Measurements from ENCODE around the gene ASAH2B. TPM values are rescaled to one million over a fixed set of nuclear protein-coding genes. Genes with fewer than 3 reads are reported as not detected.
"Not testable (repeated sequence)": the region's sequence is repeated elsewhere in the genome, so short reads cannot be mapped to it uniquely, and the experiment has no call there.

The ASAH2B gene
- 1 to 10 TPM; 6.6 to 7.5 TPM for total RNA-seq
- long read RNA-seq, full-length matches to known transcripts: 5 of 20 reads
- long read RNA-seq, partial matches to known transcripts: 1 of 20 reads
- long read RNA-seq, other reads (novel, unspliced or antisense): 14 of 20 reads

DNA sequence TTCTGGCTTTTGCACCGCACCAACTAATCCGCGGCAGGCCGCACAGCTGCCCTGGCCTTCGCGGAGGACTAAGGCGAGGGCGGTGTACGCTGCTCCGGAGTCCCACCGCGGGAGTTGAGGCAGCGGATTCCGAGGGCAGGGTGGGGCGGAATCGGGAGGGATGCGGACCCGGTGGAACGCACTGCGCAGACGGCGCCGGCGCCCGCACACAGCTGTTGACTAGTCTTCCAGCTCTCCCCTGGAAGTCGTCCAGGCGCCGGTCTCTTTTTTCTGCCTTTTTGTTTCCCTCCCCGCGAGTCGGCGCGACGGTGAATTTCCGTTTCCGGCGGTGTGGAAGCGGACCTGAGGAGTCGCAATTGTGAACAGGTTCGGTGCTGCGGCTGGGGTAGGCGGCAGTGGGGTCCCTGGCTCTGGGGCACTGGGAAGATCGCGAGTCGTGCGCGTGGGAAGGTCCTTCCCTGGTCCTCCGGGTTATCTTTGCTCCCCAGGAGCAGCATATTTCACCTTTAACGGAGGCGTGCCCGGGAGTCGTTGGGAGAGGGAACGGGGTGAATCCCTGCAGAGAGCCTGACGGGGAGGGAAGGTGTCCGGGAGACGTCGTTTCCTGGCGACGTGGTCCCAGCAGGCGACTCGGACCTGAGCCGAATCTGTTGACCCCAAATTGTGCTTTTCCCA, at the start of gene ASAH2B:
Gene ASAH2B, plus strand, starts transcription at position 319 of the 675 bp plus-strand sequence. CDS start 5,195 bp downstream, outside the sequence.
- peak; percentile 90 for ATAC-seq
- intact Hi-C loops (cut with DNase I, micrococcal nuclease): no loop called here
- DNase-seq: peak; percentile 82 to 88

- DNase-seq; ATAC-seq; intact Hi-C loops (cut with DNase I, micrococcal nuclease): not testable (repeated sequence)
Observed at GRCh38 chr10:50697819-50698218, 41.9 kb upstream of the ASAH2B start.

GRCh38 chr10:50701947-50702346, 37.8 kb upstream of the ASAH2B start:
- ATAC-seq; DNase-seq; intact Hi-C loops (cut with DNase I, micrococcal nuclease): not testable (repeated sequence)

DNA sequence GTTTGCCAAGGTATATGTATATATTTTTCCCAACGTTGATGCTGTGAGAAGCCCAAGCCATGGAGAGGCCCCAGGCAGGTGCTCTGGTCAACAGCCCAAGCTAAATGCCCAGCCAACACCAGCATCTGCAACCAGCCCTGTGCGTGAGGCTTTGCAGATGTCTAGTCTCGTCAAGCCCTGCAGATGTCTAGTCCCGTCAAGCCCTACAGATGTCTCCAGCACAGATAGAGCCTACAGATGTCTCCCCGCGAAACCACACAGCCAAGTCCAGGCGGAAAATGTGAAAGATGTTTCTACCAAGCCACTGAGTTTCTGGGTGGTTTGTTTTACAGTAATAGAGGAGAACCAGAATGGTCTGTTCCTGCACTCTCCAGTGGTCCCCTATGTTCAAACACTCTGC, 36.7 kb upstream of the ASAH2B start:
- intact Hi-C loops (cut with DNase I, micrococcal nuclease); DNase-seq; ATAC-seq: not testable (repeated sequence)

DNA sequence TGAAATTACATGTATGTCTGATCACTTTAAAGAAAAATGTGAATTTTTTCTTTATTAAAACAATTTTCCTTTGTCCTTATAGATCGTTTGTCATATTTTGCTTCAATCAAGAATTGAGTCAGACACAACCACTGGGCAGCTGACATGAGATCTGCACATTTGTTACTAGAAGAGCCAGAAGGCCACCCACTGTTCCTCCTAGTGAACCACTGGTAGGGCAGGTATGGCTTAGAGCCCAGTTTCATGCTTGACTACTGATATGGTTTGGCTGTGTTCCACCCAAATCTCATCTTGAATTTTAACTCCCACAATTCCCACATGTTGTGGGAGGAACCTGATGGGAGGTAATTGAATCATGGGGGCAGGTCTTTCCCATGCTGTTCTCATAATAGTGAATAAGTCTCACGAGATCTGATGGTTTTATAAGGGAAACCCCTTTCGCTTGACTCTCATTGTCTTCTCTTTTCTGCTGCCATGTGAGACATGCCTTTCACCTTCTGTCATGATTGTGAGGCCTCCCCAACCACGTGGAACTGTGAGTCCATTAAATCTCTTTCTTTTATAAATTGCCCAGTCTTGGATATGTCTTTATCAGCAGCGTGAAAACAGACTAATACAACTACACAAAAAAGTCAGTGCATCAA, 35.2 kb upstream of the ASAH2B start:
- ATAC-seq; intact Hi-C loops (cut with DNase I, micrococcal nuclease); DNase-seq: not testable (repeated sequence)

GRCh38 chr10:50706006-50706405, 33.7 kb upstream of the ASAH2B start:
- DNase-seq; ATAC-seq; intact Hi-C loops (cut with DNase I, micrococcal nuclease): not testable (repeated sequence)

DNA sequence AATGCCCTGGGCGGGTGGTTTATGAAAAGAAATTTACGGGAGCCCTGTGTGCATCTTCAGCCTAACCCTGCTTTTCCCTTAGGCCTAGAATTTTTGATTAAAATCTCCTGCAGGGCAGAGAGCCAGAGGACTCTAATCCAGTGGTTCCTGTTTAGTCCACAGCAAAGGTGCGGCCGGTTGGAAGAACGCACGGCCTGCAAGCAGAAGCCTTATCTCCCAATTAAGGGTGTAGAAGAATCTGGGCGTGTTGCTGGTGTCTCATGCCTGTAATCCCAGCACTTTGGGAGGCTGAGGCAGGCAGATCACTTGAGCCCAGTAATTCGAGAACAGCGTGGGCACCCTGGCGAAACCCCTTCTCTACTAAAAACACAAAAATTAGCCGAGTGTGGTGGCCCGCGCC, 29.5 kb upstream of the ASAH2B start:
- DNase-seq; intact Hi-C loops (cut with DNase I, micrococcal nuclease); ATAC-seq: not testable (repeated sequence)

DNA sequence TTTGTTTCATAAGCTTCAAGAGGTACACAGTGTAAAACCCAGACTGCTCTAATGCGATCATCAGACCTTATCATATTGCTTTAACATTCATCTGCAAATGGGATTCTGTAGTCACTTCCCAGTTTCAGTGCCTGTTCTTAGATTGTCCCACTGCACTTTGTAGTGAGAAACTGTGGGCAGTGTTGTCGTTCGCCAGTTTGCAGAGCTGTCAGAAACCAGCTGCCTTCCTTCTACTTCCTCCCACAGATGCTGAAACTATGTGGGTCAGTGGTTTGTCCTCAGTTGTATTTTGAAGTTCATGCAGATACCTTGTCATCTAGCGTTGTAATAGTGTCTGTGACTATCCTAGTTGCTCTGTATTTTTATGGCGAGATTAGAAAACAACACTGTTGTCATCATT, 15.9 kb upstream of the ASAH2B start:
- DNase-seq; ATAC-seq; intact Hi-C loops (cut with DNase I, micrococcal nuclease): not testable (repeated sequence)

- intact Hi-C loops (cut with DNase I, micrococcal nuclease); ATAC-seq; DNase-seq: not testable (repeated sequence)
Observed at GRCh38 chr10:50728112-50728511, 11.6 kb upstream of the ASAH2B start.

DNA sequence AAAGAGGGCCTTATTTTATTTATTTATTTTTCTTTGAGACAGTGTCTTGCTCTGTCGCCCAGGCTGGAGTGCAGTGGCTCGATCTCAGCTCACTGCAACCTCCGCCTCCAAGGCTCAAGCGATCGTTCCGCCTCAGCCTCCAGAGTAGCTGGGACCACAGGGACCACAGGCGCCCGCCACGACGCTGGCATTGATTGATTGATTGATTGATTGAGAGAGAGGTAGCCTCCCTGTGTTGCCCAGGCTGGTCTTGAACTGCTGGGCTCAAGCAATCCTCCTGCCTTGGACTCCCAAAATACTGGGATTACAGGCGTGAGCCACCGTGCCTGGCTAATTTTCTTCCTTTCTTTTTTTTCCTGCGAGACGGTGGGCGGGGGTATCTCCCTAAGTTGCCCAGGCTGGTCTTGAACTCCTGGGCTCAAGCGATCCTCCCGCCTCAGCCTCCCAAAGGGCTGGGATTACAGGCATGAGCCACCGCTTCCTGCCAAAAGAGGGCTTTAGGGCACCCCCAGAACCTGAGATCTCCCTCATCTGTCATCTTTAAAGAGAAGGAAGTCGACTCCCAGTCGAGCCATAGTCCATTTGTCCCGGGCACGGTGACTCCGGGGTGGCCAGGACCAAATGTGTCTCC, 634 bp upstream of the ASAH2B start:
- intact Hi-C loops (cut with DNase I, micrococcal nuclease); ATAC-seq; DNase-seq: not testable (repeated sequence)

DNA sequence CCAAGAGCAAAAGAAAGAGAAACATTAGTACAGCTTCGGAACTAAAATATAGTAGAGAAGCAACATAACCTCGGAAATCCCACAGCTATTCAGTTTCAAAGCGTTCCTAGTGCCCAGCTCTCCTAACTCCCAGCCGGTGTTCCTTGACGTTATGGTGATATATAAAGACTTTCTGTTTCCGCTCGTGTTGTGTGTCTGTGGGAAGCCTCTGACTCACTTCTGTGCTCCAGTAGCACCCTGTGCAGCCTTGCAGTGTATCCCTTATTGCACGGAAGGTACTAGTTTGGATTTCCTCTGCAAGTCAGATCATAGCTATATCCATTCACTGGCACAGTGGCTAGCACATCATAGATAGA, 535 bp downstream of the ASAH2B start:
- intact Hi-C loops (cut with DNase I, micrococcal nuclease): no loop called here
- peak in 1 of 2 donors; percentile 29 for DNase-seq
- peak; percentile 59 for ATAC-seq

DNA sequence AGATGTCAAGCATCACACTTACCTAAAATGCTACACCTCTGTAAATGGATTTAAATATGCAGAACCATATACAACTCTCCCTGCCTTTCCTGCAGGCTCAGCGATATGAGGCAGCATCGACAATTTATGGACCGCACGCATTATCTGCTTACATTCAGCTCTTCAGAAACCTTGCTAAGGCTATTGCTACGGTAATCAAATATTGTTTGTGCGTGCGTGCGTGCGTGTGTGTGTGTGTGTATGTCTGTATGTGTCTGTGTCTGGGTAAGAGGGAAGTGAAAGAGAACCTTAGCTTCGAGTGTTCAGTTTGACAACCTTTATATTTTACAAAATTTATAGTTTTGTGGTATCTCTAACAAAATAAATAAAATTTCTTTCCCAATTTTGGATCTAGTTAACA, 3.1 kb downstream of the ASAH2B start:
- DNase-seq; ATAC-seq; intact Hi-C loops (cut with DNase I, micrococcal nuclease): not testable (repeated sequence)

DNA sequence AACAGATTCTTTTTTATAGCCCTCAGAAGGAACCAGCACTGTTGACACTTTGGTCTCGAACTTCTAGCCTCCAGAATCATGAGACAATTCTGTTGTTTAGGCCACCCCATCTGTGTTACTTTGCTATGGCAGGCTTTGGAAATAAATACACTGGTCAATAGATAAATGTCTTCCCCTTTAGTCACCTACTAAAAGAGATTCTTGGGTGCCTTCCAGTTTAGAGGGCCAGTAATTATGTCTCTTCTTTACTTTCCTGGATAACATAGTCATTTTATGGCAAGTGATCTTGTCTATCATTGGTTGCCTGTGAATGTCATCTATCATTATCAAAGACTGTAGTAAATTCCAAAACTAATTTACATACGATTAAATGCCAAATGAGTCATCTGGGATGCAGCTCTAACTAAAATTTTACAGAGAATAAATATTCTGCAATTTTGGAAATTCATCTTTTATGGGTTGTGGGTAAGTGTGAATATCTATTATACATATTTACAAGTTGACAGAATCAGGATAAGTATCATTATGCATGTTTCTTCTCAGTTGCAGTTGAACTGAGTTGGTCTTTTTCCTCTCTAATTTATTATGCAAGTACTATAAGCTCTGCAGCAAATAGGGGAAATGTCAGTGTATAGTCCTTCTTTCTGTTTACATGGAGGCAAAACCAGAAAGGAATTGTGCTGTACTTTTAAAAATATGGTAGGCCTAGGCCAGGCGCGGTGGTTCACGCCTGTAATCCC, 27.2 kb downstream of the ASAH2B start:
- DNase-seq; ATAC-seq; intact Hi-C loops (cut with DNase I, micrococcal nuclease): not testable (repeated sequence)

DNA sequence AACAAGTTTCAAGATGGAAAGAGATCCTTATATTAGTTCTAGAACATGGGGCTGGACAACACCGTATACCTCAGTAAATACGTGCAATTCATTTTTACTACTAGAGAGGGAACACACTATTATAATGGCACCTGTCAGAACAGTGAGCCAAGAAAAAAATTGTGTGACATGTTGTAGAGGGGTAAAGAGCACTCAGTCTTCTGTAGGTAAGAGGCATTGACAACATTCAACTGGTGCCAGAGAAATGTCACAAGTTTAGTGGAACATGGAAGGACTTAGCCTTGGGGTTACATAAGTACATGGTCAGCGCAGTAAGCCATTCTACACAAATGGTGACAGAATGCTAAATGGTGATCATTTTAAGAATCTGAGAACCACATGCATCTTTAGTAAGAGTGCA, 32.3 kb downstream of the ASAH2B start:
- intact Hi-C loops (cut with DNase I, micrococcal nuclease); DNase-seq; ATAC-seq: not testable (repeated sequence)

DNA sequence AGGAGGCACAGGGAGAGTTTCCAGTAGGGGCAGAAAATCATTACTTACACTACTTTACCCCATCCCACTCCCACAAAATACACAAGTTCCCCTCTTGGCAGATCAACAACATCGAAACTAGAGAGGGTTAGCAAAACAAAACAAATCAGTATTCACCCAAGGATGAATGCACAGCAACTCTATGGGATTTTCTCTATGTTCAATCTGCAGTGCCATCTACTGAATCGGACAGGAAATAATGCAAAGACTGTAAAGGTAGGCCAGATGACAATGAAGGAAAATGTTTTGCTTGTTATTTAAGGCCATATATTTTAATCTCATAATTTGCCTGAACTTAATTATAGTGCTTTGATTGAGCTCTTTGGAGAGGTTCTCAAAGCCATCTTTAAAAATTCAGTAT, 35.1 kb downstream of the ASAH2B start:
- intact Hi-C loops (cut with DNase I, micrococcal nuclease); DNase-seq; ATAC-seq: not testable (repeated sequence)

GRCh38 chr10:50780036-50780435, 40.3 kb downstream of the ASAH2B start:
- ATAC-seq; intact Hi-C loops (cut with DNase I, micrococcal nuclease); DNase-seq: not testable (repeated sequence)

GRCh38 chr10:50782017-50782416, 42.3 kb downstream of the ASAH2B start:
- intact Hi-C loops (cut with DNase I, micrococcal nuclease): not testable (repeated sequence)

DNA sequence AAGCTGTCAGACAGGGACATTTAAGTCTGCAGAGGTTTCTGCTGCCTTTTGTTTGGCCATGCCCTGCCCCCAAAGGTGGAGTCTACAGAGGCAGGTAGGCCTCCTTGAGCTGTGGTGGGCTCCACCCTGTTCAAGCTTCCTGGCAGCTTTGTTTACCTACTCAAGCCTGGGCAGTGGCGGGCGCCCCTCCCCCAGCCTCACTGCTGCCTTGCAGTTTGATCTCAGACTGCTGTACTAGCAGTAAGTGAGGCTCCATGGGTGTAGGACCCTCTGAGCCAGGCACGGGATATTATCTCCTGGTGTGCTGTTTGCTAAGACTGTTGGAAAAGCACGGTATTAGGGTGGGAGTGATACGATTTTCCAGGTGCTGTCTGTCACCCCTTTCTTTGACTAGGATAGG, 48.2 kb downstream of the ASAH2B start:
- peak; percentile 32 to 46 for DNase-seq
- intact Hi-C loops (cut with DNase I, micrococcal nuclease); ATAC-seq: not testable (repeated sequence)

More at GRCh38 chr10:50782017-50782416, 42.3 kb downstream of the ASAH2B start:
- not testable (repeated sequence) for DNase-seq, ATAC-seq
